Kidney tubule cell (primary cell): ENCODE data around the gene CYTH3.
A peak's percentile ranks its signal among the peaks of the same experiment; 100 is the strongest.

ENCODE experiments used
- DNase-seq: peaks from one replicate; pipeline ENCODE4 v3.0.0-alpha.2; 2018; ENCODE audit warnings: low spot score

The CYTH3 gene

GRCh38 chr7:6279937-6280336, 7.5 kb upstream of the CYTH3 start:
- no peak for DNase-seq

- DNase-seq = no peak
Measured at GRCh38 chr7:6279341-6279740, 6.9 kb upstream of the CYTH3 start.

- no peak for DNase-seq
Measured at GRCh38 chr7:6278749-6279310, 6.4 kb upstream of the CYTH3 start.

GRCh38 chr7:6277476-6277875, 5.1 kb upstream of the CYTH3 start:
- no peak for DNase-seq

- DNase-seq = no peak
Measured at GRCh38 chr7:6276911-6277408, 4.5 kb upstream of the CYTH3 start.

GRCh38 chr7:6274743-6275142, 2.3 kb upstream of the CYTH3 start:
- no peak for DNase-seq

GRCh38 chr7:6273917-6274630, 1.6 kb upstream of the CYTH3 start:
- DNase-seq = no peak

- DNase-seq = peak; percentile 28
Measured at GRCh38 chr7:6273380-6273837, 985 bp upstream of the CYTH3 start.

GRCh38 chr7:6271694-6272440, 557 bp downstream of the CYTH3 start:
- DNase-seq = peak; percentile 9

- DNase-seq = peak; percentile 60
Measured at GRCh38 chr7:6271060-6271658, 1.3 kb downstream of the CYTH3 start.

GRCh38 chr7:6269527-6269926, 2.9 kb downstream of the CYTH3 start:
- no peak for DNase-seq

GRCh38 chr7:6268907-6269306, 3.5 kb downstream of the CYTH3 start:
- DNase-seq = peak; percentile 52

GRCh38 chr7:6268023-6268900, 4.2 kb downstream of the CYTH3 start:
- DNase-seq = no peak

GRCh38 chr7:6266699-6267098, 5.7 kb downstream of the CYTH3 start:
- DNase-seq = no peak

- no peak for DNase-seq
Measured at GRCh38 chr7:6262221-6262620, 10.2 kb downstream of the CYTH3 start.

GRCh38 chr7:6261699-6262098, 10.7 kb downstream of the CYTH3 start:
- DNase-seq = no peak

GRCh38 chr7:6260291-6261187, 11.9 kb downstream of the CYTH3 start:
- DNase-seq = no peak

GRCh38 chr7:6259257-6259656, 13.2 kb downstream of the CYTH3 start:
- DNase-seq = no peak

GRCh38 chr7:6258440-6259182, 13.8 kb downstream of the CYTH3 start:
- no peak for DNase-seq

- no peak for DNase-seq
Measured at GRCh38 chr7:6257675-6258074, 14.7 kb downstream of the CYTH3 start.
